ENCODE measurements around the gene BORCS6. TPM values are rescaled to one million over a fixed set of nuclear protein-coding genes. Genes with fewer than 3 reads are reported as not detected.

BORCS6 gene
- total RNA-seq, 1 experiment from 2014 or later, result 7.3 TPM

DNA sequence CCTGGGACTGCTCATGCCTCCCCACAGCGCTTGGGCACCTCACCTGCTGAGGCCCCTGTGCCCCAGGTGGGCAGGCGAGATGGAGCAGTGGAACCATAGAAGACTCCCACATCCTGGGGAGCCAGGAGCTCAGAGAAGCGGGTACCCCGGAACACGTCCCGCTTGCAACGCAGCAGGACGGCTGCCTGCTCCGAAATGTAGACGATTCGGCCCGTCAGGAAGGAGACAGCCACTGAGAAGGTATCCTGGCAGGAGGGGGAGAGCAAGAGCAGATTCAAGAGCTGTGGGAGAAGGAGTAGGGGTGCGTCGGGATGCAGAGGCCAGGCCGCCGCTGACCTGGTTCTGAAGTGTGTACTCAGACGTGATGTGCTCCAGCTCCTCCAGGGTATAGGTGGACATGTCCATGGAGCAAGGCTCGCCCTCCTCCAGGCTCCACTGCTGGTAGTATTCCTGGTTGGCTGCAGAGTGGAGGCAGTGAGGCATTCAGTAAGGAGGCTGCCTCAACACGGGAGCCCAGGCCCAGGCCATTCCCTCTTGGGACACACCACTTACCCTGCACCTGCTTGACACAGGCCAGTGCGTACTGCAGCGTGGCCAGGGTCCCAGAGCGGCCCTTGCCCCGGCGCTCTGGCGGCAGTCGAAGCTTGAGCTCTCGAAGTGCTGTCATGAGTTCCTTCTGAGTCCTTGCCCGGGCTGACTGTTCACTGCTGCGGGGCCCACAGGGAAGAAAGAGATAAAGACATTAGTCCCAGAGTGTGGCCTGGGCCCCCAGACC is 40.4 kb downstream of the BORCS6 start:
- BruUV-seq (replicated peaks), result no TSS peak
- peaks cover 23% of the 10 kb centered on the region for H3K79me2 ChIP-seq (ENCODE audit: low read length)
- POLR2A ChIA-PET (ENCODE audit: unreplicated experiment), result no interaction called here
- H4K20me1 ChIP-seq (ENCODE audit: low read length), result peaks cover 9% of the 10 kb centered on the region; the same call in 1 of the 2 replicates
- CTCF ChIA-PET, result no interaction called here
- H3K27ac ChIP-seq (ENCODE audit: low read length), result no peak overlapping the region
- no peak for ATAC-seq
- H3K9me3 ChIP-seq (ENCODE audit: low read length), result no peaks in the 10 kb centered on the region
- H3K9ac ChIP-seq (ENCODE audit: low read length), result no peak overlapping the region
- peaks cover 26% of the 10 kb centered on the region for H3K4me1 ChIP-seq (ENCODE audit: insufficient read depth, low read length)
- H3K36me3 ChIP-seq (ENCODE audit: low read depth, low read length), result peaks cover 4% of the 10 kb centered on the region; the same call in 1 of the 2 replicates
- H2AFZ ChIP-seq (ENCODE audit: low read length), result no peak overlapping the region
- intact Hi-C loops (cut with micrococcal nuclease), result no loop called here
- no peaks in the 10 kb centered on the region for H3F3A ChIP-seq (ENCODE audit: low read length, unreplicated experiment)
- no peaks in the 10 kb centered on the region for H3K9me2 ChIP-seq (replicated peaks; ENCODE audit: low read length)
- no peak for TF ChIP-seq EZH2 (IDR thresholded peaks at IDR 0.05; ENCODE audit: low read length, unreplicated experiment)
- TF ChIP-seq, protein P1, sequence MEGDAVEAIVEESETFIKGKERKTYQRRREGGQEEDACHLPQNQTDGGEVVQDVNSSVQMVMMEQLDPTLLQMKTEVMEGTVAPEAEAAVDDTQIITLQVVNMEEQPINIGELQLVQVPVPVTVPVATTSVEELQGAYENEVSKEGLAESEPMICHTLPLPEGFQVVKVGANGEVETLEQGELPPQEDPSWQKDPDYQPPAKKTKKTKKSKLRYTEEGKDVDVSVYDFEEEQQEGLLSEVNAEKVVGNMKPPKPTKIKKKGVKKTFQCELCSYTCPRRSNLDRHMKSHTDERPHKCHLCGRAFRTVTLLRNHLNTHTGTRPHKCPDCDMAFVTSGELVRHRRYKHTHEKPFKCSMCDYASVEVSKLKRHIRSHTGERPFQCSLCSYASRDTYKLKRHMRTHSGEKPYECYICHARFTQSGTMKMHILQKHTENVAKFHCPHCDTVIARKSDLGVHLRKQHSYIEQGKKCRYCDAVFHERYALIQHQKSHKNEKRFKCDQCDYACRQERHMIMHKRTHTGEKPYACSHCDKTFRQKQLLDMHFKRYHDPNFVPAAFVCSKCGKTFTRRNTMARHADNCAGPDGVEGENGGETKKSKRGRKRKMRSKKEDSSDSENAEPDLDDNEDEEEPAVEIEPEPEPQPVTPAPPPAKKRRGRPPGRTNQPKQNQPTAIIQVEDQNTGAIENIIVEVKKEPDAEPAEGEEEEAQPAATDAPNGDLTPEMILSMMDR (conservative IDR thresholded peaks at IDR 0.05; ENCODE audit: low read depth, low read length), result no peak
- no peak for TF ChIP-seq EZH2phosphoT487 (IDR thresholded peaks at IDR 0.05; ENCODE audit: borderline replicate concordance, low read length)
- H3K27me3 ChIP-seq (ENCODE audit: low read length), result no peaks in the 10 kb centered on the region
- H3K4me2 ChIP-seq (ENCODE audit: low read length), result no peak overlapping the region
- no peak overlapping the region for H3K4me3 ChIP-seq (ENCODE audit: low read length)
- DNase-seq, result no peak

DNA sequence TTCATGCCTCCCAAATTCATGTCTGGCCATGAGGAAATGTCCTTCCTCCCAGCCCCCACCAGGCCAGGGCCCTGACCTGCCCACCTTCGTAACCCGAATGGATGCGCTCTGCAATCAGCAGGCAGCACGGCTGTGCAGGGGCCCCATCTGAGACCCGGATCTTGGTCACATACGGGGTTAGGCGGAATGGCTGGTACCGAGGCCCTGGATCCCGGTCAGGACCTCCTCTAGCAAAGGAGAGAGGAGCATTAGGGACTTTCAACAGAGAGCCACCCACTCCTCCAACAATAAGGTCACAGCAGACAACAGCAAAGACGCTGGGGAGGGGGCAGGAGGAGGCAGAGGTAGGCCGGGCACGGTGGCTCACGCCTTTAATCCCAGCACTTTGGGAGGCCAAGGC is 41.4 kb downstream of the BORCS6 start:
- no TSS peak for BruUV-seq (replicated peaks)
- H4K20me1 ChIP-seq (ENCODE audit: low read length), result peaks cover 8% of the 10 kb centered on the region; the same call in 1 of the 2 replicates
- peaks cover 4% of the 10 kb centered on the region; the same call in 1 of the 2 replicates for H3K36me3 ChIP-seq (ENCODE audit: low read depth, low read length)
- H3F3A ChIP-seq (ENCODE audit: low read length, unreplicated experiment), result no peaks in the 10 kb centered on the region
- TF ChIP-seq EZH2 (IDR thresholded peaks at IDR 0.05; ENCODE audit: low read length, unreplicated experiment) (no peak), EZH2phosphoT487 (IDR thresholded peaks at IDR 0.05; ENCODE audit: borderline replicate concordance, low read length) (no peak)
- TF ChIP-seq, protein P1 (conservative IDR thresholded peaks at IDR 0.05; ENCODE audit: low read depth, low read length), result no peak
- intact Hi-C loops (cut with micrococcal nuclease), result no loop called here
- H3K27me3 ChIP-seq (ENCODE audit: low read length), result no peaks in the 10 kb centered on the region
- no peak overlapping the region for H3K4me3 ChIP-seq (ENCODE audit: low read length)
- ChIA-PET CTCF (no interaction called here), POLR2A (ENCODE audit: unreplicated experiment) (no interaction called here)
- no peak overlapping the region for H3K9ac ChIP-seq (ENCODE audit: low read length)
- peaks cover 16% of the 10 kb centered on the region for H3K79me2 ChIP-seq (ENCODE audit: low read length)
- DNase-seq, result no peak
- no peak overlapping the region for H3K27ac ChIP-seq (ENCODE audit: low read length)
- no peak overlapping the region for H3K4me2 ChIP-seq (ENCODE audit: low read length)
- peaks cover 17% of the 10 kb centered on the region for H3K4me1 ChIP-seq (ENCODE audit: insufficient read depth, low read length)
- H2AFZ ChIP-seq (ENCODE audit: low read length), result no peak overlapping the region
- ATAC-seq, result no peak
- H3K9me3 ChIP-seq (ENCODE audit: low read length), result no peaks in the 10 kb centered on the region
- no peaks in the 10 kb centered on the region for H3K9me2 ChIP-seq (replicated peaks; ENCODE audit: low read length)

GRCh38 chr17:8147805-8148404 is 42.1 kb downstream of the BORCS6 start:
- TF ChIP-seq EZH2phosphoT487 (IDR thresholded peaks at IDR 0.05; ENCODE audit: borderline replicate concordance, low read length) (no peak), EZH2 (IDR thresholded peaks at IDR 0.05; ENCODE audit: low read length, unreplicated experiment) (no peak)
- TF ChIP-seq, protein P1 (conservative IDR thresholded peaks at IDR 0.05; ENCODE audit: low read depth, low read length), result no peak
- no peaks in the 10 kb centered on the region for H3F3A ChIP-seq (ENCODE audit: low read length, unreplicated experiment)
- peaks cover 4% of the 10 kb centered on the region; the same call in 1 of the 2 replicates for H3K36me3 ChIP-seq (ENCODE audit: low read depth, low read length)
- no peak overlapping the region for H3K27ac ChIP-seq (ENCODE audit: low read length)
- no peaks in the 10 kb centered on the region for H3K9me2 ChIP-seq (replicated peaks; ENCODE audit: low read length)
- no TSS peak for BruUV-seq (replicated peaks)
- no peak overlapping the region for H3K4me2 ChIP-seq (ENCODE audit: low read length)
- H4K20me1 ChIP-seq (ENCODE audit: low read length), result peaks cover 8% of the 10 kb centered on the region; the same call in 1 of the 2 replicates
- no peak overlapping the region for H2AFZ ChIP-seq (ENCODE audit: low read length)
- no peak overlapping the region for H3K4me3 ChIP-seq (ENCODE audit: low read length)
- ATAC-seq, result no peak
- intact Hi-C loops (cut with micrococcal nuclease), result no loop called here
- H3K9ac ChIP-seq (ENCODE audit: low read length), result no peak overlapping the region
- H3K4me1 ChIP-seq (ENCODE audit: insufficient read depth, low read length), result peaks cover 10% of the 10 kb centered on the region
- peaks cover 9% of the 10 kb centered on the region for H3K79me2 ChIP-seq (ENCODE audit: low read length)
- H3K9me3 ChIP-seq (ENCODE audit: low read length), result no peaks in the 10 kb centered on the region
- no peaks in the 10 kb centered on the region for H3K27me3 ChIP-seq (ENCODE audit: low read length)
- POLR2A ChIA-PET (ENCODE audit: unreplicated experiment), result no interaction called here
- CTCF ChIA-PET, result no interaction called here
- DNase-seq, result no peak

Measured in PC-3 (cell line).